ENCODE results near the gene EVA1B. TPM values are rescaled to one million over a fixed set of nuclear protein-coding genes. Genes with fewer than 3 reads are reported as not detected.

Gene EVA1B
- total RNA-seq, 1 experiment from 2014 or later: 4.2 TPM

DNA sequence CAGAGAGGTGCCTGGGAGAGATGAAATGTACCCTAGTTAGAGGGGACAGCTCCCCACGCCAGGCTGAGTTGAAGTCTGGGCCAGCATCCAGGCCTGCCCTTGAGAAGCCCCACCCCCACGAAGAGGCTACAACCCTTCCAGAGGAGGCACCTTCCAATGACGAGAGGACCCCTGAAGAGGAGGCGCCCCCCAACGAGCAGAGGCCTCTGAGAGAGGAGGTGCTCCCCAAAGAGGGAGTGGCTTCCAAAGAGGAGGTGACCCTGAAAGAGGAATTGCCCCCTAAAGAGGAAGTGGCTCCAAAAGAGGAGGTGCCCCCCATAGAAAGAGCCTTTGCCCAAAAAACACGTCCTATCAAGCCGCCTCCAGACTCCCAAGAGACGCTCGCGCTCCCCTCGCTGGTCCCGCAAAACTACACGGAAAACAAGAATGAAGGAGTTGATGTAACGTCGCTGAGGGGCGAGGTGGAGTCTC lies 3.1 kb downstream of the EVA1B start:
- DNase-seq (ENCODE audit: low spot score): no peak

DNA sequence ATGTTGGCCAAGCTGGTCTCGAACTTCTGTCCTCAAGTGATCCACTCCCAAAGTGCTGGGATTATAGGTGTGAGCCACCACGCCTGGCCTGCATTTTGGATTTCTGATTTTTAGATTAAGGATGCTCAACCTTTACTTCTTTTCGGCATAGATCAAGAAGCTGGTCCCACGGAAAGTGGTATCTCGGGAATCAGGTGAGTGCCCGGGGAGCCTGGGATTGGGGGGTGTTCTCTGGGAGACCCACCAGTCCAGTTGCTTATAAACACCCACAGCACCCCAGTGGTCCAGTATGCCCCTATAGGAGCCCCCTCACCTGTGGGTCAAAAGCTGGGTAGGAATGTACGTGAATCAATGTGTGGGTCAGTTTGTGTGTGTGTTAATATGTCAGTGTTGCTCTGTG lies 14.0 kb downstream of the EVA1B start:
- no peak for DNase-seq (ENCODE audit: low spot score)

DNA sequence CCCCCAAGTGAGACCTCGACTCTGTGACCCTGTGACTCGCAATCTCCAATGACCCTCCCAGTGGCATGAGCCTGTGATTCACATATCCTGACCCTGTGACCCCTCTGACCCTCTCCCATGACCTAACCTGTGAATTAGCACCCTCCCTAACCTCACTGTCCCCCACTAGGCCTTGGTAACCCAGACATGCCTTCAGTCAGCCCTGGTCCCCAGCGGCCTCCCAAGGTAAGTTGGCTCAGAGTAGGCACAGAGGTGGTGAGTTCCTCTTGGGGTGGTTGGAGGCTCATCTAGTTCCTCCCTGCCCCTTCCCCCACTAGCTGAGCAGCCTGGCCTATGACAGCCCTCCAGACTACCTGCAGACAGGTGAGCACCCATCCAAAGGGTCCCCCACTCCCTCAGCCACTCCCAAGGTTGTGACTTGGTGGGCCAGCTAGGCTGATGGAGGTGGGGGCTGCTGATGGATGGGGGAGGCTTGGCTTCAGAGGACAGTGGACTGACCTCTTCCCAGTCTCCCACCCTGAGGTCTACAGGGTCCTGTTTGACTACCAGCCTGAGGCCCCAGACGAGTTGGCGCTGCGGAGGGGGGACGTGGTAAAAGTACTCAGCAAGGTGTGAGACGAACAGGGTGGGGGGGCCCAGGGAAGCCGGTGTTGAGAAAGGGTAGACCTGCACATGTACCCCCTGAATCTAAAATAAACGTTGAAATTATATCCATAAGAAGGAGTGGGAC lies 15.7 kb downstream of the EVA1B start:
- DNase-seq (ENCODE audit: low spot score): no peak

DNA sequence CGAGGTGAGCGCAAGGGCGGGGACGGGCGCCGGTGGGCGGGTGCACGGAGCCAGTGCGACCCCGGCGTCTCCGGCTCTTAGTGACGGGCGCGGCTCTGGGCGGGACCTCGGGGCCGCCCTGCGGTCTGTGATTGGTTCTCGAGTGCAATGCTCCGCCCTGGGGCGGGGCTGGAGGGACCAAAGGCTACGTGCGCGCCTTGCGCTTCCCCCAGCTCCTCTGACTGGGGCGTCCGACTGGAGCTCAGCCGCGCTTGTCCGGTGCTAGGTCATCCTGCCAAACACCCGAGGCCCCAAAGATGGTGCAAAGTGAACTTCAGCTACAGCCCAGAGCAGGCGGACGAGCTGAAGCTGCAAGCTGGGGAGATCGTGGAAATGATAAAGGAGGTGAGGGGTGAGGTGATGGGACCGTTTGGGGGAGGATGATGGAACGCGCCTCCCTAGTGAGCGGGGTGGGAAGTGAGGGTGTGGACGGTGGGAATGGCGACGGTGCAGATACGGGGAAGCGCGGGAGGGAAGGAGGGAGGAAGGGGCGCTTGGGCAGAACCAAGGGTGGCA lies 16.5 kb downstream of the EVA1B start:
- DNase-seq (ENCODE audit: low spot score): no peak

DNA sequence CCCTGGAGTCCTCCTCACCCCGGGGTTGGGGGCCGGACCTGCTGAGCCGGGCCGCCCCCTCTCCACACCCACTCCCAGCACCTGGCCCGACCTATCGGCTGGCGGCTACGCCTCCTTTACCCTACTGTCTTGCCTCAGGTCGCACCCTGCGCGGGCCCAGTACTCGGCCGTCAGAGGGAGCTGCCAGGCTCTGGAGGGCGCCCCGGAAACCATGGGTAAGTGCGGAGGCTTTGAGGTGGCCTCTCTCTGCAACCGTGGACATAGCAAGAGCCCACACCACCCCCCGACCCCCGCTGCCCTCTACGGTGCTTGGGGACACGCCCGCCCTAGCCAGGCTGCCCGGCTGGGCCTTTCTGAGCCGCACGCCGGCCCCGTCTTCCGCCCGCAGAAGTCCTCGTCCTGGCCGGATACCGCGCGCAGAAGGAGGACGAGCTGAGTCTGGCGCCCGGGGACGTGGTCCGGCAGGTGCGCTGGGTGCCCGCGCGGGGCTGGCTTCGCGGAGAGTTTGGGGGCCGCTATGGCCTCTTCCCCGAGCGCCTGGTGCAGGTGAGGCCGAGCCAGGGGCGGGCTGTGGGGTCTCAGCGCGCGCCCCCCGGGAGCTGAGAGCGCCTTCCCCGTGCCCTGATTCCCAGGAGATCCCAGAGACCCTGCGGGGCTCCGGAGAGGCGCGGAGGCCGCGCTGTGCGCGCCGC lies 17.1 kb downstream of the EVA1B start, which contains the start of gene SH3D21:
Gene SH3D21 (plus strand): TSS at position 159 of the 692 bp plus-strand sequence. CDS start 53 bp downstream, at position 212.
- DNase-seq (ENCODE audit: low spot score): no peak

DNA sequence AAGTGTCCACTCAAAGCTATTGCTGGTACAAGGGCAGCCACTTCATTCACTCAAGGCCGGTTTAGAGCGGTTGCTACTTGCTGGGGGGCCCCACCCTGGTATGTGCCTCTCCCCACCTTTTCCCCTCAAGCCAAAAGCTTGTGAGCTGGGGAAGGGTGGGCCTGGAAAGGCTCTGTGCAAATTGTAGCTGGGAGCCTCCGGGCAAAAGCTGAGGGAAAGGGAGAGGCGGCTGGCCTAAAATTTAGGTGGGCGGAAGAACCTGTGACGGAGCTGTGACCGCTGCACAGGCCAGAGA lies 17.6 kb downstream of the EVA1B start:
- DNase-seq (ENCODE audit: low spot score): no peak

DNA sequence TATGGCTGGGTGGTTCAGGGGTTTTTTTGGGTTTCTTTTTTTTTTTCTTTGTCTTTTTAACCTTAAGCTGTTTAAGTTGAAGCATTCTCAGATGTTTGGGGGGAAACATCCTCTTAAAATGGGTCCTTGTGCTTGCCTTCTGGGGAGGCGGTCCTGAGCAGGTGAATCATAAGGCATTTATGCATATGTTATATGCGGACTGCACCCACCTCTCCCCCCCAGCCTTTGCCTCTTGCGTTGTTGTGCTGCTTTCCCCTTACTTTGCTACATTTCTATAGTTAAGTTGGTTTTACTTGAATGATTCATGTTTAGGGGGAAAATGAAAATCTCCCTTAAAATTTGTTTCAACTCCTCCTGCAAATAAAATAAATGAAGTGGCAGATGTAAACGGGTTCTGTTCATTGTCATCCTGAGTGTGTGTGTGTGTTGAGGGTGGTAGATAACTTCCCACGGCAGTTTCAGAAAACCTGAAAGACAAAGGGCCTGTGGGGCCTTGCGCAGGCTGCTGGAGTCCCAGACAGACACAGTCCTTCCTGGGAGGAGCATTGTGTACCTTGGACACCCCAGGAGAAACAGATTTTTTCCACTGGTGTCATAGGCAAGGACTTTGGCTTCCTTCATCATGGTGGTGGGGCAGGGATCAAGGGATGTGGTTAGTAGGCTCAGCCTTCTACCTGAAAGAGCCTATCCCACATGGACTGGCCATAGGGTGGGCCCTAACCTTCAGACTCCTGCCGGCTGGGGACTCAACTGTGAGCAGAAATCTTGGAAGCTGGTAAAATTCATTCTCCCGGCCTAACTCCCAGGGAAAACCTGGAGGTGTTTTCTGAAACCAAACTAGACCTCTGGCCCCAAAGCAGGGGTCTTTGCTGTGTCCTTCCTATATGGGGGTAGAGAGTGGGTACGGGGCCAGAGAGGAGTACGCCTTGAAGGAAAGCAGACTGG lies 18.2 kb downstream of the EVA1B start:
- no peak for DNase-seq (ENCODE audit: low spot score)

DNA sequence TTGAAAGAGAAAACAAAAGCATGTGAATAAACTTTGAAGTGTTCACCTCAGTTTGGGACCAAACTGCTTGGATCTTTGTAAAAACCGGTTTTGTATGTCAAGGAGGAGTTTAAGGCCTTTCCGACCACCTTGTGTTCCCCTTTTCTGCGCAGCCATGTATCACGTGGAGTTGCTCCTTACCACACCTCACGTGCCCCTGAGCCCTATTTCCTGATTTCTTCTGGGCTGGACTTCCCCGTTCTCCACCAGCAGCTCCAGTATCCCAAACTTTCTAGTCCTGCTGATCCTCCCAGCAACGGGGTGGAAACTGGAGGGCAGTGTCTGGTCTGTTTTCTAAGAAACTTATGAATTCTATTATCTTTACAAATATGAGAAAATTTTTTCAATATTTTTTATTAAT lies 18.9 kb downstream of the EVA1B start:
- DNase-seq (ENCODE audit: low spot score): no peak

DNA sequence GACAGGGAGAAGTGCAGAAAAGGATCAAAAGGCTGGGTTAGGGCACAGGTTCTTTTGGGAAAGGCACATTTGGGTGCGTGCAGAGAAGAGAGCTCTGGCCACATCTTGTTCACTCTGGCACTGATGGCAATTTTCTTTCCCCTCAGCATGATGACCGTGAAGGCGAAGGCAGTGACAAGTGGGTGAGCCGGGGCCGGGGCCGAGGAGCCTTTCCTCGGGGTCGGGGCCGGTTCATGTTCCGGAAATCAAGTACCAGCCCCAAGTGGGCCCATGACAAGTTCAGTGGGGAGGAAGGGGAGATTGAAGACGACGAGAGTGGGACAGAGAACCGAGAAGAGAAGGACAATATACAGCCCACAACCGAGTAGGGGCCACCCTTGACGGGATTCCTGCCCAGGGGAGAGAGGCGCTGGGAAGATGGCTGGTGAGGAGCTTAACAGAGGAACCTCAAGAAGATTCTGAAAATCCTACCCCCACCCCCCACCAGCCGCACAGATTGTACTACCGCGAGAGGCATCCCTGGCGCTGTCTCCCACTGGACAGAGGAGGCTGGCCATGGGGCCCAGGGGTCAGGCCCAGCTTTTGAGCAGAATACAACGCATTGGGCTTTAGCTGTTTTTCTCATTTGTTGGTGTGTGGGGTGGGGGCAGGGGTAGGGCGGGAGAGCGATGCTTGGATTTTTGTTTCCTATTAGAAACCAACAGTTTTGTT lies 19.6 kb downstream of the EVA1B start:
- DNase-seq (ENCODE audit: low spot score): no peak

DNA sequence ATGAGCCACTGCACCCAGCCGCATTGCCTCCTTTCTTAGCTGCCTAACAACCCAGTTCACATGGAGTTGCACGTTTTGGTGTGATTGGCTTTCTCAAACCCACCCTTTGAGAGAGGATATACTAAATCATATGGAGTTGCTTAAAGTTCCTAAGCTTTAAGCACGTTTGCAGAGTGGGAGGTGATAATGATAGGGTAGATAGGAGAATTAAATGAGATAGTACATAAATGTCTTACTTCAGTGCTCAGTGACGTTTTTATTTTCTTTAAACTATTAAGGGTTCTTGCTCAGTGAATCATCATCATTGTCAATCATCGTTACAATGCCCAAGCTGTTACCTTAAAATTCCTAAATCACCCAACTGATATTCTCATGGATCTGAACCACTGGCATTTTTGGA lies 20.2 kb downstream of the EVA1B start:
- DNase-seq (ENCODE audit: low spot score): no peak

DNA sequence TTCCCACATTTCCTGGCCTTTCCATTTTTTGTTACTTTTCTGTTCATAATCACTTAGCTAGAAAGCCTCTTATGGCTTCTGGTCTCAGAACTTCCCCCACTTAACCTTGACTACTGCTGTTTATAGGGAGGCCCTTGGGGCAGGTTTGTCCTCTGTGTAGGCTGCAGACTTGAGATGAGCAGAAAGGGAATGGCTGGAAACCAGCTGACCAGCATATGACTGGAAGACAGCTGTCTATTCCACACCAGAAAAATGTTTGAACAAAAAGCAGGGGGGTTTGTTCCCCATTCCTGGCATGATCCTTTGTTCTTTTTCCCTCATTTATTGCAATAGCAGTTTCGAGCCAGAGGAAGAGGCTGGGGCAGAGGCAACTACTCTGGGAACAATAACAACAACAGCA lies 22.2 kb downstream of the EVA1B start:
- DNase-seq (ENCODE audit: low spot score): no peak

DNA sequence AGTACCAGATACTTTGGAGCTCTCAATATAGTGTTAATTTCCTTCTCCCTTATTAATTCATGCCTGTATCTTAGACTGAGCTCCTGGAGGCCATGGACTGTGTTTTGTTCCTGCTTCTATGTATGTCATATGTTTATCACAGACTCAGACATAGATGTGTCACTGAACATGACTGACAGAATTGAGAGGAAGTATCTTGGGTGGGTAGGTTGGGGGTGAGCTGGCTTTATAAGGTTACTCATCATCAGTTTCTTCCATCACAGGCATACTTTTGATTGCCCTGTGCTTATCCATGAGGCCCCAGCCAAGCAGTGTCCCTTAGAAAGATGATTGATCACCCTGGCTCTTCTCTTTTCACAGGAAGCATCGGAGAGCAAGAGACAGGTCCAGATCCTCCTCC lies 22.9 kb downstream of the EVA1B start:
- no peak for DNase-seq (ENCODE audit: low spot score)

DNA sequence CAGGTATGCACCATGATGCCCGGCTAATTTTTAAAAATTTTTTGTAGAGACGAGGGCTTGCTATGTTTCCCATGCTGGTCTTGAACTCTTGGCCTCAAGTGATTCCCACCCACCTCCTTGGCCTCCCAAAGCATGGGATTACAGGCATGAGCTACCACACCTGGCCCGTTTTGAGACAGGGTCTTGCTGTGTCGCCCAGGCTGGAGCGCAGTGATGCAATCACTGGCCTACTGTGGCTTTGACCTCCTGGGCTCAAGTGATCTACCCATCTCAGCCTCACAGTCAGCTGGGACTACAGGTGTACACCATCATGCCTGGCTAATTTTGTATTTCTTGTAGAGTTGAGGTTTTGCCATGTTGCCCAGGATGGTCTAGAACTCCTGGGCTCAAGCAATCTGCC lies 24.8 kb downstream of the EVA1B start:
- no peak for DNase-seq (ENCODE audit: low spot score)

DNA sequence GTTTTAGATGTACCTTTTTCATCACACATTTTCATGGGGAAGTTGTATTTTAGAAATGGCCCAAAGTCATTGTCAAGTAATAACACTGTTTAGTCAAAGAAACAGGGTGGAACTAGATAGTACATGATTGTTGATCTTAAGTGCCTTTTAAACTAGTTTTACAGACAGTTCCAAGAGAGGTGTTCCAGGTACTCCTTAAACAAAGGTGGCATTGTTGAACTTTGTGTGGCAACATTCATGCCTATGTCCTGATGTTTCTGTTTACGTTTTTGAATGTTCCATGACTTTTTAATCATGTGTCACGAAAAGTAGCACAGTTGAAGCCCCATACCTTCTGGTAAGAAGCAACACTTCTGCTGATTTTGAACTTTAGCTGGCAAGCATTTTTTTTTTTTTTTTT lies 26.4 kb downstream of the EVA1B start:
- DNase-seq (ENCODE audit: low spot score): no peak

DNA sequence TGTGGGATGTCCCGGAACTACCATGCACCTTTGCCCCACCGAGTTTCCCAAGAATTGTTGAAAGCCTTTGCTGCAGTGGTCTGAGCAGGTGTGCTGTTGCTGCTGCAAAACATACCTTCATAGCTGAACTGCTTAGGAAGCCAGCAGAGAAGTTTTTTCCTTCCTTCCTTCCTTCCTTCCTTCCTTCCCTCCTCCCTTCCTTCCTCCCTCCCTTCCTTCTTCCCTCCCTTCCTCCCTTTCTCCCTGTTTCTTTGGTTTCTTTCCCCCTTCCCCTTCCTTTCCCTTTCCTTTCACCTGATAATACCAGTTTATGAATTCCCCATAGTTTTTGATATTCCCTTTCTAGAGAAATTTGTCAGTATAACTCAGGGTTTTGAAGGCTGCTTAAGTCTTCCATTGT lies 28.1 kb downstream of the EVA1B start:
- no peak for DNase-seq (ENCODE audit: low spot score)

DNA sequence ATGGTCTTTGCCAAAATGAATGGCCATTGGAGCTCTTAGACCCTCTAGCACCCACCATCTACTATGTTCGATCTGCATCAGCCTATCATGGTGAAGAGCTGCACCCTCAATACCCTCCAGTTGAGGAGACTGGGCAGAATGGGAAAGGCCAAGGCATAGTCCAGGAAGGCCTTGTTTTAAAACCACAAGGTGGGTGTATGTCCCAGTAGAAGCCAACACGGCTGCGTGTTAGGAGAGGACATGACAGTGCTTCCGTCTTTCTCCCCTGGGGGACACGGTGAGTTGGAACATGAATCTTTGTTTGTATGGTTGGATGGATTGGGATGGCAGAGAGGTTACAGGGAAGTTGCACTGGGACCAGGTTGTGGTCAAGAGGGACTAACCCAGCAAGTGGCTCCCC lies 35.9 kb downstream of the EVA1B start:
- DNase-seq (ENCODE audit: low spot score): no peak

DNA sequence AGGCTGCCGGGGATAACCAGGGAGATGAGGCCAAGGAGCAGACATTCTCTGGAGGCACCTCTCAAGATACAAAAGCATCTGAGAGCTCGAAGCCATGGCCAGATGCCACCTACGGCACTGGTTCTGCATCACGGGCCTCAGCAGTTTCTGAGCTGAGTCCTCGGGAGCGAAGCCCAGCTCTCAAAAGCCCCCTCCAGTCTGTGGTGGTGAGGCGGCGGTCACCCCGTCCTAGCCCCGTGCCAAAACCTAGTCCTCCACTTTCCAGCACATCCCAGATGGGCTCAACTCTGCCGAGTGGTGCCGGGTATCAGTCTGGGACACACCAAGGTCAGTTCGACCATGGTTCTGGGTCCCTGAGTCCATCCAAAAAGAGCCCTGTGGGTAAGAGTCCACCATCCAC lies 36.6 kb downstream of the EVA1B start:
- no peak for DNase-seq (ENCODE audit: low spot score)

DNA sequence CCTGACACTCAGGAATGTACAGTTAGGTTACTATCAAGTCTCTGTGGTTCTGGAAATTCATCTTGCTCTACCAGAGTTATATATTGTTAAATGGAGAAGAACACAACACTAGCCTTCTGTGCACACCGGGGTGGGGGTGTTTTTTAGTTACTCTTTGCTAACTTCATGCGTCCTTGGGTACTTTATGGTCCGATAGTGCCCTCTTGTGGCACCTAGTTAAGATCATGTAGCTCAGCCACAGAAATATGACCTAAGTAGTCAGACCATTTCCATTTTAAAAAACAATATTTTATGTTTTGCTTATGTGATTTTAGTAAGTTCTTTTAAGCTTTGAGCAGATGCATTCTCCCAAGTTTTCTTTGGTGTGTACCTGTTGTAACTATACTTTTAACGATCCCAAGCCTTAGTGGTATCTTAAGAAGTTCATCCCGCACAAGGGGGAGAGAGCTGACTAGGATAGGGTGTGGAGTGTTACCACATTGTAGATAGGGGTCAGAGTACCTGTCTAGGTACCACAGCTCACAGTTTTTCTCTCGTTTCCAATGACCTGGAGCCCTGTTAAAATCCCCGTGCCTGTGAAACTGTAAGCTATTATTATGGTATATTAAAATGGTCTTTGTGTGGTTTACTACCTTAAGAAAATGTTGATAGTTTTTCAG lies 37.9 kb downstream of the EVA1B start:
- peak; percentile 75 for DNase-seq (ENCODE audit: low spot score)

DNA sequence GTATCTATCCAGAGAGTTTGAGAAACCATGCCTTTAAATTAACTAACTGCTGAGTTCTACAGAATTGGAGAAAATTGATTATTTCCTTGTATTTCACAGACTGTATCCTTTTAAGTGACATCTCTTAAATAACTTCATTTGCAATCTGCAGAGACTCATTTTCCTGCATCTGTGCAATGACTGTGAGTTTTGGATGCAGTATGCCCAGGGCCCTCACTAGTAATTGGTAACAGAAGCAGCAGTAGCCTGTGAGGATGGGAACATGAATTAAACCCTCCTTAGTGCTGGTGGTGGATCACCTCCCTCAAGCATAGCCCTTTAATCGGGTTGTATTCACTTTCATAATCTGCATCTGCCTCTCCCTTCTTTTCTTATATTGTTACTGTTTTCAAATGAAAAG lies 38.9 kb downstream of the EVA1B start:
- DNase-seq (ENCODE audit: low spot score): no peak

DNA sequence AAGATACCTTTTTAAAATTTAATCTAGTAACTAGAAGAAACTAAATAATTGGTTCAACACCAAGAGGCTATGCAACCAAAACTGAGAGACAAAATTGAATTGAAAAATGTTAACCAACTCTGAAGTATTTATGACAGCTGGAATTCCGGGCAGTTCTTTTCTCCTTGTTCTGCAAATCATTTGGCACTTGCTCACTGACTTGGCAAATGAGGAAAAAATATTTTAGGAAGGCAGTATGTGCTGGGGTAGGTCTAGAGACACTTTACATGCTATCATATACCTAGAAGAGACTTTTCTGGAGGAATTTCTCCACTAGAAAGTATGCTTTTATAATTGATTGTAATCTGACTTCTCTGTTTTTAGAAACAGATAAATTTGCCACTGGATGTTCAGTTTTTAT lies 39.4 kb downstream of the EVA1B start:
- no peak for DNase-seq (ENCODE audit: low spot score)

DNA sequence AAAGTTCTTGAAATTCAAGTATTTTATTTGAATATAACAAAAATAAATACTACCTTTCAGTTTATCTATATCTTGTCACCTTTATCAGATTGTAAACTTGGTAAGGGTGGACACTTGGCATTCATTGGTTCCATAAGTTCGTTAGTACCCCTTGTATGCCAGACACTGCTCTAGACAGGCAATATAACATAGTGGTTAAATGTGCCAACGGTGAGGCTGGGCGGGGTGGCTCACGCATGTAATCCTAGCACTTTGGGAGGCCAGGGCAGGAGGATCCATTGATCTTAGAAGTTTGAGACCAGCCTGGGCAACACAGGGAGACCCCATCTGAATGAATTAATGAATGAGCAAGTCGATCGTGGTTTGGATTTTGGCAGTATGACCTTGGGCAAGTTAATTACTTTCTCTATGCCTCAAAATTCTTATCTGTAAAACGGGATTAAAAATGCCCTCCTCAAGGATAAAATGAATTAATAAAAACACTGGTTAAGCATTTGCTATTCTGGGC lies 43.6 kb downstream of the EVA1B start:
- DNase-seq (ENCODE audit: low spot score): no peak
